ENCODE data around the gene MYRF. TPM values are rescaled to one million over a fixed set of nuclear protein-coding genes. Genes with fewer than 3 reads are reported as not detected.
A peak's percentile ranks its signal among the peaks of the same experiment; 100 is the strongest.

The MYRF gene
- total RNA-seq, 1 experiment from 2014 or later: 15.3 TPM

DNA sequence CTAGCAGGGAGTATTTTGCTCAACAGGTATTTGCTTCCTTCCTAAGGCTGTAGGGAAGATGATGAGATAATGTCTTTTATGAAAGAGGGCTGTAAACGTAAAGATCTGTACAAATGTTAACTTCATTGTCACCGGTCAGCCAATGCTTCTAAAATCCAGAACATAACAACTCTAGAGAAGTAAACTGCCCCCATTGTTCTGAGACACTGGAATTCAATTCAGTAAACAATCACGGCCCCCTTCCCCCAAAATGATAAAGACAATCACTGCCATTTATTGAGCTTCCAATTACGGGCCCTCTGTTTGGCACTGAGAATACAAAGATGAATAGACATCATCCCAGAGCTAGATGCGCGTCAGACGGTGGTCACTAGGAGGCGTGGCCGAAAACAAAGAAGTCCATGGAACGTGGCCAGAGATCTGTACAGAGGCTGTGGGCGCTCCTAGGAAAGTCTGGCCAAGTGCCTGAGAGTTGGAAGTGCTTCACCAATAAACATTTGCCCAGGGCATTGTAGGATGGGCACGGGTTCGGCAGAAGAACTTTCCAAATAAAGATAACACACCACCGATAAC is 39.4 kb downstream of the MYRF start:
- DNase-seq: peak; percentile 62 to 75

DNA sequence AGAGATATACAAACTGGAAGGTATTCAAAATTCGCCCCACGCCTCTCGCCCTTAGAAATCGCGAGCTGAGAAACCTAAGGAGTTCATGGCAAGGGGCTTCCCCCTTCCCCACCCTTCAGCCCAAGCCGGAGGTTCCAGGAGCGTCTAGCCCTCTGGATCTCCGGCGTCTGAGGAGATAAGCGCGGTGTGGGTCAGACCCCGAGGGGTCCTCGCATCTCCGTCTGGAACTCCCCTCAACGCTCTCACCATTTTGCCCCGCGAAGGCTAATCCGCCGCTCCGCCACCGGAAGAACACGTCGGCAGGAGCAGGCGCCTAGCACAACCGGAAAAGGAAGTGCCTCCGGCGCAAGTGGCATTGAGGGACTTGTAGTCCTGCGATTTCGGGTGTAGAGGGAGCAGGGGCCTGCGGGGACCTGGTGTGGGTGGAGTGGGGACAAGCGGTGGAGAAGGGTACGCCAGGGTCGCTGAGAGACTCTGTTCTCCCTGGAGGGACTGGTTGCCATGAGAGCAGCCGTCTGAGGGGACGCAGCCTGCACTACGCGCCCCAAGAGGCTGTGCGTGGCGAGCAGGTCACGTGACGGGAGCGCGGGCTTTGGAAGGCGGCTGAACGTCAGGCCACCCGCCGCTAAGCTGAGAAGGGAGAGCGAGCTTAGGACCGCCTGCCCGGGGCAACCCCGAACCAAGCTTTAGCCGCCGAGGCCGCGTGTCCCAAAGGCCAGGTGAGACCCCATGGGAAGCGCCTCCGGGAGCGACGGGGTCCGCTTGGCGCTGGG is 40.1 kb downstream of the MYRF start, which contains the start of the genes FEN1 and TMEM258:
FEN1 (plus strand) TSS at position 602 of the 773 bp plus-strand sequence. CDS start 2,451 bp downstream, outside the sequence.
TMEM258 (minus strand) TSS at position 290 of the 773 bp plus-strand sequence; CDS start at position 249, 41 bp downstream.
- peak within 1 kb of the TSS; percentile 84 for H2AFZ ChIP-seq
- peak; percentile 89 to 90 for DNase-seq

More for the DNA sequence above, 39.4 kb downstream of the MYRF start:
- H3K79me2 ChIP-seq (ENCODE audit: low read depth): peaks cover 69% of the 10 kb centered on the region
- TF ChIP-seq EZH2 (IDR thresholded peaks at IDR 0.05; ENCODE audit: low read depth): no peak
- TF ChIP-seq, protein P1, sequence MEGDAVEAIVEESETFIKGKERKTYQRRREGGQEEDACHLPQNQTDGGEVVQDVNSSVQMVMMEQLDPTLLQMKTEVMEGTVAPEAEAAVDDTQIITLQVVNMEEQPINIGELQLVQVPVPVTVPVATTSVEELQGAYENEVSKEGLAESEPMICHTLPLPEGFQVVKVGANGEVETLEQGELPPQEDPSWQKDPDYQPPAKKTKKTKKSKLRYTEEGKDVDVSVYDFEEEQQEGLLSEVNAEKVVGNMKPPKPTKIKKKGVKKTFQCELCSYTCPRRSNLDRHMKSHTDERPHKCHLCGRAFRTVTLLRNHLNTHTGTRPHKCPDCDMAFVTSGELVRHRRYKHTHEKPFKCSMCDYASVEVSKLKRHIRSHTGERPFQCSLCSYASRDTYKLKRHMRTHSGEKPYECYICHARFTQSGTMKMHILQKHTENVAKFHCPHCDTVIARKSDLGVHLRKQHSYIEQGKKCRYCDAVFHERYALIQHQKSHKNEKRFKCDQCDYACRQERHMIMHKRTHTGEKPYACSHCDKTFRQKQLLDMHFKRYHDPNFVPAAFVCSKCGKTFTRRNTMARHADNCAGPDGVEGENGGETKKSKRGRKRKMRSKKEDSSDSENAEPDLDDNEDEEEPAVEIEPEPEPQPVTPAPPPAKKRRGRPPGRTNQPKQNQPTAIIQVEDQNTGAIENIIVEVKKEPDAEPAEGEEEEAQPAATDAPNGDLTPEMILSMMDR (conservative IDR thresholded peaks at IDR 0.05): no peak; the same call in 1 of the 2 replicates
- TSS peak; percentile 73 for BruUV-seq (replicated peaks)
- H3K9me3 ChIP-seq (ENCODE audit: insufficient read depth, low read depth): no peaks in the 10 kb centered on the region
- peaks cover 3% of the 10 kb centered on the region; the same call in 1 of the 2 replicates for H3F3A ChIP-seq (ENCODE audit: insufficient read depth, low read depth)
- POLR2A ChIA-PET (ENCODE audit: unreplicated experiment): interaction anchor here (0.6 to 1.0 kb wide), 8 partner anchors 10 to 1138 kb away, joined by 3 to 11 read pairs (median 4); no protein-coding TSS in a partner anchor
- peak overlapping the region; percentile 72 for H3K4me3 ChIP-seq
- intact Hi-C loops (cut with micrococcal nuclease; ENCODE audit: unreplicated experiment): loop anchor here (5.0 to 10.0 kb wide), 3 partner anchors 45 to 330 kb away; partner anchors contain the start of gene INCENP
- H3K9me2 ChIP-seq (ENCODE audit: insufficient read depth): no peaks in the 10 kb centered on the region
- peaks cover 20% of the 10 kb centered on the region for H3K4me1 ChIP-seq (replicated peaks; ENCODE audit: insufficient read depth)
- peak overlapping the region; percentile 84 for H2AFZ ChIP-seq
- H3K4me2 ChIP-seq: peak overlapping the region; percentile 95
- H4K20me1 ChIP-seq (ENCODE audit: insufficient read depth): no peaks in the 10 kb centered on the region; the same call in 1 of the 2 replicates
- peak overlapping the region; percentile 81 for H3K27ac ChIP-seq
- CTCF ChIA-PET: interaction anchor here (0.6 kb wide), 3 partner anchors 278 to 1624 kb away, joined by 3 to 4 read pairs (median 4); no protein-coding TSS in a partner anchor
- H3K36me3 ChIP-seq (ENCODE audit: low read depth): peaks cover 29% of the 10 kb centered on the region
- no peaks in the 10 kb centered on the region for H3K27me3 ChIP-seq (ENCODE audit: insufficient read depth, low read depth)

More for the DNA sequence above, 40.1 kb downstream of the MYRF start, which contains the start of the genes FEN1 and TMEM258:
- Histone ChIP-seq H3K27me3 (ENCODE audit: insufficient read depth, low read depth) (no peaks in the 10 kb centered on the region), H3K9me3 (ENCODE audit: insufficient read depth, low read depth) (no peaks in the 10 kb centered on the region), H3K27ac (peak within 1 kb of the TSS; percentile 81), H3K9me2 (ENCODE audit: insufficient read depth) (no peaks in the 10 kb centered on the region), H3F3A (ENCODE audit: insufficient read depth, low read depth) (peaks cover 7% of the 10 kb centered on the region; the same call in 1 of the 2 replicates), H4K20me1 (ENCODE audit: insufficient read depth) (no peaks in the 10 kb centered on the region; the same call in 1 of the 2 replicates), H3K36me3 (ENCODE audit: low read depth) (peaks cover 24% of the 10 kb centered on the region), H3K4me2 (peak within 1 kb of the TSS; percentile 95), H3K4me1 (replicated peaks; ENCODE audit: insufficient read depth) (peaks cover 20% of the 10 kb centered on the region), H3K4me3 (peak within 1 kb of the TSS; percentile 72), H3K79me2 (ENCODE audit: low read depth) (peaks cover 72% of the 10 kb centered on the region)
- intact Hi-C loops (cut with micrococcal nuclease; ENCODE audit: unreplicated experiment): loop anchor here (5.0 to 10.0 kb wide), 3 partner anchors 45 to 330 kb away; partner anchors contain the start of gene INCENP
- CTCF ChIA-PET: interaction anchor here (0.5 to 0.6 kb wide), 3 partner anchors 314 to 1623 kb away, joined by 3 to 4 read pairs (median 3); no protein-coding TSS in a partner anchor
- BruUV-seq (replicated peaks): no TSS peak
- TF ChIP-seq, protein P1 (conservative IDR thresholded peaks at IDR 0.05): no peak; the same call in 1 of the 2 replicates
- no peak for TF ChIP-seq EZH2 (IDR thresholded peaks at IDR 0.05; ENCODE audit: low read depth)
- POLR2A ChIA-PET (ENCODE audit: unreplicated experiment): interaction anchor here (0.6 to 1.0 kb wide), 10 partner anchors 11 to 1139 kb away, joined by 3 to 6 read pairs (median 4); partner anchors contain the start of genes FADS2 and INCENP

All from PC-9 (cell line).